ENCODE data around the gene ODF4.

The ODF4 gene

GRCh38 chr17:8339540-8339939 is at the start of gene ODF4:
Gene ODF4 (plus strand): TSS chr17:8339840. CDS start chr17:8340052, 212 bp downstream.
- no peak for DNase-seq (ENCODE audit: low spot score)

- no peak for DNase-seq (ENCODE audit: low spot score)
Measured at GRCh38 chr17:8290043-8290442, 49.6 kb upstream of the ODF4 start.

GRCh38 chr17:8292639-8293395 is 46.8 kb upstream of the ODF4 start:
- no peak for DNase-seq (ENCODE audit: low spot score)

DNA sequence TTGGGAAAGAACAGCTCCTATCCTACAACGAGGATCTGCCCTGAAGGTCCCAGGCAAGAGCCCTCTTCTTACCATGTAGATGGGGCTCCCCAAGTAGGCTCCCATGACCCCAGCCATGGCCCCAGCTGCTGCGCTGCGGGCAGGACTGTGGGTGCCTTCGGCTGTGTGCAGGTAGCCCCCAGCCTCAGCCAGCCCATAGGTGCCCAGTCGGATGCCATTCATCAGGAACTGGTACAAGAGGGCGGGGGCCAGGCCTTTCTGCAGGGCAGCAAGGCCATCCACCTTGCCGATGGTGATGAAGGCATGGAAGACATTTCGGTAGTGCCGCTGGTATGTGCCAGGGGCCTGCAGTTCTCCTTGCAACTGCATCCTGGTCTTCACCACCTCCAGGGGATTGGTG is 45.3 kb upstream of the ODF4 start:
- no peak for DNase-seq (ENCODE audit: low spot score)

GRCh38 chr17:8294814-8295316 is 44.8 kb upstream of the ODF4 start:
- DNase-seq (ENCODE audit: low spot score): no peak

DNA sequence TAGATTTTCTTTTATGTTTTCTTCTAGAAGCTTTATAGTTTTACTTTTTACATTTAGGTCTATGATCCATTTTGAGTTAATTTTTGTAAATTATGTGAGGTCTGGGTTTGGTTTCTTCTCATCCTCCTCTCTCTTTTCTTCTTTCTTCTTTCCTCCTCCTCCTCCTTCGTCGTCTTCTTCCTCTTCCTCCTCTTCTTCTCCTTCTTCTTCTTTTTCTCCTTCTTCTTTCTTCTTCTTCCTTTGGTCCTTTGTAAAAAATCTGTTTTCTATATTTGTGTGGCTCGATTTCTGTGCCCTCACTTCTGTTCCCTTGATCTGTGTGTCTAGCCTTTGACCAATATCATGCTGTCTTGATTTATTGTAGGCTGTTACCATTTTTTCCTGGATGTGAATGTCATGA is 39.4 kb upstream of the ODF4 start:
- no peak for DNase-seq (ENCODE audit: low spot score)

GRCh38 chr17:8300627-8301242 is 38.9 kb upstream of the ODF4 start:
- DNase-seq (ENCODE audit: low spot score): peak; percentile 61

DNA sequence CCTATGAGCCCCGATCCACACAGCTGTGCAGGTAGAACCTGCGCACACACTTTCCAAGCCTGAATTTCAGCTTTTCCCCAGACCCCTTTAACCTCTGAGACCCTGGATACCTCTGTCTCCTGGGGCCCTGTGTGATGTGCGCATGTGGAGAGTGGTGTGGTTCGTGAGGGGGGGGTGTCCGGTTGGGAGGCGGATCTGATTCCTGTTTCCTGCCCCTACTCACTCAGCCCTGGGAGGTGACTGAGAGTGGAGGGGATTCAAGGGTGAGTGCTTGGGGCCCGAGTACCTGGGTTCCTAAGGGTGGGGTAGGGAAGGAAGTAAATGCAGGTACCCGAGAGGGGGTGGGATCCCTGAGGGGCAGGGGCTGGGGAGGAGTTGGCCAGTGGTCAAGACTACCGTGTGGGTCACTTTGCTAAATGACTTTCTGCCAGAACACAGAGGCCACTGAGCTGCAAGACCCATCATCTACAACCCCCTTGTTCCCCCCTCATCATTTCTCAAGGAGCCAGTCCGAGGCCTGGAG is 29.0 kb upstream of the ODF4 start:
- no peak for DNase-seq (ENCODE audit: low spot score)

DNA sequence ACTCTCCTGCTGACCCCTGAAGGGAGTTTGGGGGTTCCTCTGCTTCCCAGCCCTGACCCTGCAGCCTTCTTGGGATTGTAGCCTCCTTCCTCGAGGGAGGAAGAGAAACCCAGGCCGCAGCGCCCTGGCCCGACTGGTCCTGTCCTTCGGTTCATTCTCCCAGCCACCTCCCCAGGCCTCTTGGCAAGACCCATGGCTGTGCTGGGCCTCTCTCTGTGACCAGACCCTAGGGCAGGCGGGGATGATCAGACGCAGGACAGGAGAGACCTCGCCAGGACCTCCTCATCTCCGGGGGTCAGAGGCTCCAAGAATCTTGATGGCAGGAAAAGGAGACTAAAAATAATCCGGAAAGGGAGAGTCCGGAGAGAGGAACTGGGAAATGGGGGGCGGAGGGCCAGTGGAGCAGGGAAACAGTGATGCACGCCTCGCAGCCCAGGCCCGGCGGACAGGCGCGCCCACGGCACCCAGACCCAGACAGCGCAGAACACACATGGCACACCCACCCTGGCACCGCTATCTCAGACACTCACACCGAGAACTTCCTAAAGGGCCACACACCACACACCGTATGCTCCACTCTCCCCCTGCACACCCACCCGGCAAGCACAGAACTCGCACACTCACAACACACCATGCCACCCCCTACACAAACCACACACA is 28.4 kb upstream of the ODF4 start:
- no peak for DNase-seq (ENCODE audit: low spot score)

DNA sequence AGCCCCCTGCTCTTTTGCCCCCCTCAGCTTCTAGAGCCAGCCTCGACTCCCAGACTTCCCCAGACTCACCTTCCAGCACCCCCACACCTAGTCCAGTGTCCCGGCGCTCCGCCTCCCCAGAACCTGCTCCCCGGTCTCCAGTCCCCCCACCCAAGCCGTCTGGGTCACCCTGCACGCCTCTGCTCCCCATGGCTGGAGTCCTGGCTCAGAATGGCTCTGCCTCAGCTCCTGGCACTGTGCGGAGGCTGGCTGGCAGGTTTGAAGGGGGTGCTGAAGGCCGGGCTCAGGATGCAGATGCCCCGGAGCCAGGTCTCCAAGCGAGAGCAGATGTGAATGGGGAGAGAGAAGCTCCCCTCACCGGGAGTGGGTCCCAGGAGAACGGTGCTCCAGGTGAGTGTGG is 27.4 kb upstream of the ODF4 start:
- no peak for DNase-seq (ENCODE audit: low spot score)

DNA sequence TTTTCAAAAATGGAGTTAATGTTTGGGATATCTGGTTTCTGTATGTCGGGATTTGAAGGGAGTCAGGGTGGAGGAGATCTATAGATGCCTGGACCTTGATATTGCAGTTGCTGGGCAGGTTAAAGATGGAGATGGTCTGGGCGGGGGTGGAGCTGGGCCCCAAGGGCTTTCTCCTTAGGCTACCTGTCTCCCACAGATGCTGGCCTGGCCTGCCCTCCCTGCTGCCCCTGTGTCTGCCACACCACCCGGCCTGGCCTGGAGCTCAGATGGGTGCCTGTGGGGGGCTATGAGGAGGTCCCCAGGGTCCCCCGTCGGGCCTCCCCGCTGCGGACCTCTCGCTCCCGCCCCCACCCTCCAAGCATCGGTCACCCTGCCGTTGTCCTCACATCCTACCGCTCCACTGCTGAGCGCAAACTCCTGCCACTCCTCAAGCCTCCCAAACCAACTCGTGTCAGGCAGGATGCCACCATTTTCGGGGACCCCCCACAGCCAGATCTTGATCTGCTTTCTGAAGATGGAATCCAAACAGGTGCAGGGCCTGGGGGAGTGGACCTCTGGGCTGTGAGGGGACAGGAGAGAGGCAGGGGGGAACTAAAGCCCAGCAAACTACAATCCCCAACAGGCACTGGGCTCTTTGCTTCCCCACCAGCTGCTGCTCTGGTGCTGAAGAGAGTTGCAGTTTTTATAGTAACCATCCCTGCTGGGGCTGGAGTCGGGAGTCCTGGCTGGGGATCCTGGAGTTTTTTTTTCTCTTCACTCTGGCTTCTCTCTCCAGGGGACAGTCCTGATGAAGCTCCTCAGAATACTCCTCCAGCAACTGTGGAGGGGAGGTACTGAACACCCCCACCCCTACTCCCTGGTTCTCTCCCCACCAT is 26.7 kb upstream of the ODF4 start:
- no peak for DNase-seq (ENCODE audit: low spot score)

DNA sequence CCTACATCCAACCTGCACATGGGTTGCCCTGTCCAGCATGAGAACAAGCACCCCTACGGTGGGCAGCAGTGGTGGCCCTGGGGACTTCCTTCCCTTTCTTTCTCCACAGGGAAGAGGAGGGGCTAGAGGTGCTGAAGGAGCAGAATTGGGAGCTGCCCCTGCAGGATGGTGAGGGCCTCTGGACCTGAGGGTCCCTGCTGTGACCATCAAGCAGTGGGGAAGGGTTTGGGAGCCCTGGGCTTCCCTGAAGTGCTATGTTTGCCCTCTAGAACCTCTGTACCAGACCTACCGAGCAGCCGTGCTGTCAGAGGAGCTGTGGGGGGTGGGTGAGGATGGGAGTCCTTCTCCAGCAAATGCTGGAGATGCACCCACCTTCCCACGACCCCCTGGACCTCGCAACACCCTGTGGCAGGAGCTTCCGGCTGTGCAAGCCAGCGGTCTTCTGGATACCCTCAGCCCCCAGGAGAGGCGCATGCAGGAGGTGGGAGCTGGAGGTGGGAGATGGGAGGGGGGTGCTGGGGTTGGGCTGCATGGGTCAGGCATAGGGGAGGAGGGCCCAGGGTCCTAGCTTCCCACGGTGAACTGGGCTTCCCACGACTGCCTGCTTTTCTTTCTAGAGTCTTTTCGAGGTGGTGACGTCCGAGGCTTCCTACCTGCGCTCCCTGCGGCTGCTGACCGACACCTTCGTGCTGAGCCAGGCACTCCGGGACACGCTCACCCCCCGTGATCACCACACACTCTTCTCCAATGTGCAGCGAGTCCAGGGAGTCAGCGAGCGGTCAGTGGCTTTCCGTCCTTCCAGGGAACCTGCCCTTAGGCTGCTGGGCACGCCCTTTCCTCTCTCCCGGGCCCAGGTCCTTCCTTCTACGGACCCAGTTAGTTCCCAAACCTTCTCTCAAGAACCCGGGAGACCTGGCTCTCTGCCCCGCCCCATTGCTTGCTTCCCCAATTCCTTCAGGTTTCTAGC is 24.6 kb upstream of the ODF4 start:
- DNase-seq (ENCODE audit: low spot score): no peak

GRCh38 chr17:8315764-8316217 is 23.8 kb upstream of the ODF4 start:
- no peak for DNase-seq (ENCODE audit: low spot score)

- no peak for DNase-seq (ENCODE audit: low spot score)
Measured at GRCh38 chr17:8318010-8318935, 21.4 kb upstream of the ODF4 start.

DNA sequence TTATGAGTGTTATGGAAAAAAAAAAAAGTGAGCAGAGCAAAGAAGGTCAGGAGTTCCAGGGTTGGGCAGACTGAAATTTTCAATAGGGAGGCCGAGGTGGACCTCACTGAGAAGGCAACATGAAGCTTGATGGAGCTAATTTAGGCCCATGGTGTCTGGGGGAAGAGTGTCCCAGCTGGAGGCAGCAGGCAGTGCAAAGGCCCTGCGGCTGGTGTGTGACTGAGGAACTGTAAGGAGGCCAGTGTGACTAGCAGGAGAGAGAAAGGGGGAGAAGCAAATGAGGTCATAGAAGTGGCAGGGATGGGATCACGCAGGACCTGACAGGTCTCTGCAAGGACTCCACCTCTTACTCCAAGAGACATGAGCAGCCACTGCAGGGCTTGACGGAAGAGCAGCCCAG is 19.4 kb upstream of the ODF4 start:
- DNase-seq (ENCODE audit: low spot score): no peak

DNA sequence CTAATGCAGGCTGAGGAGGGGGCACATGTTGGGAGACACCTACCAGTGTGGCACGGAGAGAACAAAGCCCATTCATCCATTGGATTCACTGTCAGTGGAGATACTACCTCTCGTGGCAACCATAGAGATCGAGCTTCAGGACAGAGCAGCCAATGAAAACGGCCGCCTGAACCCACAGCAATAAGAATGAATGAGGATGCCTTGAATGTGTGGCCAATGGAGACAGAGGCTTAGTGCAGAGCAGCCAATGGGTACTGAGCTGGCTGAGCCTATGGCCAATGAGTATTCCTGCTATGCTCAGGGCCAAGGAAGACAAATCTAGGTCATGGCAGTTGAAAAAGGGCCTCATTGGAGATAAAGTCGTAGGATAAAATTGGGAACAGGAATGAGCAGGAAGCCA is 18.6 kb upstream of the ODF4 start:
- no peak for DNase-seq (ENCODE audit: low spot score)

GRCh38 chr17:8322061-8322460 is 17.6 kb upstream of the ODF4 start:
- no peak for DNase-seq (ENCODE audit: low spot score)

GRCh38 chr17:8324132-8324531 is 15.5 kb upstream of the ODF4 start:
- no peak for DNase-seq (ENCODE audit: low spot score)

GRCh38 chr17:8324923-8325322 is 14.7 kb upstream of the ODF4 start:
- no peak for DNase-seq (ENCODE audit: low spot score)

All from putamen (tissue), 1 donor.